ENCODE data around the gene LFNG.

The LFNG gene

GRCh38 chr7:2570021-2570420 lies 50.4 kb downstream of the LFNG start:
- DNase-seq (ENCODE audit: low read depth in 2 of 2) = no peak

- no peak for DNase-seq (ENCODE audit: low read depth in 2 of 2)
Observed at GRCh38 chr7:2571409-2571808, 51.8 kb downstream of the LFNG start.

- no peak for DNase-seq (ENCODE audit: low read depth in 2 of 2)
Observed at GRCh38 chr7:2572101-2572842, 52.7 kb downstream of the LFNG start.

GRCh38 chr7:2573761-2574160 lies 54.2 kb downstream of the LFNG start:
- no peak for DNase-seq (ENCODE audit: low read depth in 2 of 2)

- no peak for DNase-seq (ENCODE audit: low read depth in 2 of 2)
Observed at GRCh38 chr7:2575046-2575732, 55.6 kb downstream of the LFNG start.

- no peak for DNase-seq (ENCODE audit: low read depth in 2 of 2)
Observed at GRCh38 chr7:2575733-2576340, 56.3 kb downstream of the LFNG start.

GRCh38 chr7:2576742-2577491 lies 57.3 kb downstream of the LFNG start:
- DNase-seq (ENCODE audit: low read depth in 2 of 2) = no peak
